Activated CD4-positive, alpha-beta T cell treated with anti-CD3 and anti-CD28 coated beads, Interleukin-2, amount 50 U/mL, for 24 hours (primary cell): Measurements from ENCODE around the gene ST13.
"Not testable (repeated sequence)": the region's sequence is repeated elsewhere in the genome, so short reads cannot be mapped to it uniquely, and the experiment has no call there.

Experiments used
- DNase-seq, 2 donors: peaks; one replicate each; pipeline ENCODE4 v3.0.0-alpha.2; 2020; ENCODE audit warnings: low read depth in 1 of 2, low spot score in 1 of 2

The ST13 gene

DNA sequence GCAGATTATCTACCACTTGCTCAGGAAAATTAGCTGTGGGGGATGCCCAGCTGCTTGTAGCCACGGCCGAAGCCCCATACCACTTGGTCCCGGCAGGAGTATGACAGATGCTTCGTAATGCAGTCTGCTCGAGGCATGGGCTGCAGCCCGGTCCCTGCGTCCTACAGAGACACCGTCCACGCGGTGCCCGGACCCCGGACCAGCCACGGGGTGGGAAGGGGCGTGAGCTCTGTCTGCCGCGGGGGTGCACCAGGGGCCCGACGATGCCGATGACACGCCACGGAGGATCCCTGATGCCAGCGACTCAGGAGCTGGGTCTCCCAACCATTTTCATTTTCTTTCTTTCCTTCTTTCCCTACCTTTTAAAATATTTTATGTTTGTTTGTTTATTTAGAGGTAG, 67.3 kb downstream of the ST13 start:
- no peak for DNase-seq

DNA sequence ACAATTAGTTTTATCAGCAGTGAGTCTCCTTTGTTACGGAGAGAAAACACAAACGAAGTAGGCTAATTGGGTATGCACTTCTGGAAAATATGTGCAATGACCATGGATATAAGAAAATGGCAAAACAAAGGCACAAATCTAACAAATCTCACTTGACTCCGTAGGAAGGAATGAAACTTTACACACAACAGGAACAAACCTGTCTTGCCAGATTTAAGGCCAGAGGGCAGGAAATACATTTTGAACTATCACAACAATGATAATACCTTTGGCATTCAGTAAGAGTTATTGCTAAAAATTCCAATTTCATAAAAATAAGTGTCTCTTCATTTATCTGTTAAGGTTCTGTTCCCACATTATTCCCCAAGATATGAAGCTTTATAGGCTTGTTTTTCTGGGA, 73.9 kb downstream of the ST13 start:
- DNase-seq, result no peak

DNA sequence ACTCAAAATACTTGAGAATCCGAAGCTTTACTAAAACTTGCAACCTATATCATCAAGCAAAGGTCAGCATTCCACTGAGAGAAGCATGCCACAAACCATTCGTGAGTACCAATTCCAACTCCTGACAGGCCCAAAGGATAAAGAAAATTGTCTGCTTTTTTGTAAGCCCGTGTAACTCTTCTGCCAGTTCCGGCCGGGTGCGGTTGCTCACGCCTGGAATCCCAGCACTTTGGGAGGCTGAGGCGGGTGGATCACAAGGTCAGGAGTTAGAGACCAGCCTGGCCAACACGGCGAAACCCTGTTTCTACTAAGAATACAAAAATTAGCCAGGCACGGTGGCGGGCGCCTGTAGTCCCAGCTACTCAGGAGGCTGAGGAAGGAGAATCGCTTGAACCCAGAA, 74.7 kb downstream of the ST13 start:
- DNase-seq, result not testable (repeated sequence)
